Measurements from ENCODE around the gene HAVCR2. TPM values are rescaled to one million over a fixed set of nuclear protein-coding genes. Genes with fewer than 3 reads are reported as not detected.
"Not testable (repeated sequence)": the region's sequence is repeated elsewhere in the genome, so short reads cannot be mapped to it uniquely, and the experiment has no call there.

Gene HAVCR2
- total RNA-seq, 4 donors from 2014 or later: 11.7 to 84.9 (median 17.1) TPM

- DNase-seq (ENCODE audit: low spot score): no peak
- peak; percentile 23 for ATAC-seq (ENCODE audit: low FRiP score)
- TF ChIP-seq, protein P1, sequence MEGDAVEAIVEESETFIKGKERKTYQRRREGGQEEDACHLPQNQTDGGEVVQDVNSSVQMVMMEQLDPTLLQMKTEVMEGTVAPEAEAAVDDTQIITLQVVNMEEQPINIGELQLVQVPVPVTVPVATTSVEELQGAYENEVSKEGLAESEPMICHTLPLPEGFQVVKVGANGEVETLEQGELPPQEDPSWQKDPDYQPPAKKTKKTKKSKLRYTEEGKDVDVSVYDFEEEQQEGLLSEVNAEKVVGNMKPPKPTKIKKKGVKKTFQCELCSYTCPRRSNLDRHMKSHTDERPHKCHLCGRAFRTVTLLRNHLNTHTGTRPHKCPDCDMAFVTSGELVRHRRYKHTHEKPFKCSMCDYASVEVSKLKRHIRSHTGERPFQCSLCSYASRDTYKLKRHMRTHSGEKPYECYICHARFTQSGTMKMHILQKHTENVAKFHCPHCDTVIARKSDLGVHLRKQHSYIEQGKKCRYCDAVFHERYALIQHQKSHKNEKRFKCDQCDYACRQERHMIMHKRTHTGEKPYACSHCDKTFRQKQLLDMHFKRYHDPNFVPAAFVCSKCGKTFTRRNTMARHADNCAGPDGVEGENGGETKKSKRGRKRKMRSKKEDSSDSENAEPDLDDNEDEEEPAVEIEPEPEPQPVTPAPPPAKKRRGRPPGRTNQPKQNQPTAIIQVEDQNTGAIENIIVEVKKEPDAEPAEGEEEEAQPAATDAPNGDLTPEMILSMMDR (IDR thresholded peaks at IDR 0.05): no peak
Measured at GRCh38 chr5:157057459-157058370, 51.1 kb downstream of the HAVCR2 start.

DNA sequence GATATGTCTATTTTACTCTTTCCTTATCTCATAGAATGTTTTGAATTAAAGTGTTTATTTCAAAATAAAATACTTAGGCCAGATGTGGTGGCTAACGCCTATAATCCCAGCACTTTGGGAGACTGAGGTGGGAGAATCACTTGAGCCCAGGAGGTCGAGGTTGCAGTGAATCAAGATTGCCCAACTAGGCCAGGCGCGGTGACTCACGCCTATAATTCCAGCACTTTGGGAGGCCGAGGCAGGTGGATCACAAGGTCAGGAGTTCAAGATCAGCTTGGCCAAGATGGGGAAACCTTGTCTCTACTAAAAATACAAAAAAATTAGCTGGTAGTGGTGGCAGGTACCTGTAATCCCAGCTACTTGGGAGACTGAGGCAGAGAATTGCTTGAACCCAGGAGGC is 52.0 kb downstream of the HAVCR2 start:
- not testable (repeated sequence) for ATAC-seq (ENCODE audit: low FRiP score); DNase-seq (ENCODE audit: low spot score)

GRCh38 chr5:157051604-157052245 is 57.1 kb downstream of the HAVCR2 start:
- DNase-seq (ENCODE audit: low spot score) (no peak), ATAC-seq (ENCODE audit: low FRiP score) (no peak)
- TF ChIP-seq, protein P1 (IDR thresholded peaks at IDR 0.05): no peak

GRCh38 chr5:157050050-157050449 is 58.8 kb downstream of the HAVCR2 start:
- ATAC-seq (ENCODE audit: low FRiP score): no peak
- TF ChIP-seq, protein P1 (IDR thresholded peaks at IDR 0.05): no peak
- no peak for DNase-seq (ENCODE audit: low spot score)

DNA sequence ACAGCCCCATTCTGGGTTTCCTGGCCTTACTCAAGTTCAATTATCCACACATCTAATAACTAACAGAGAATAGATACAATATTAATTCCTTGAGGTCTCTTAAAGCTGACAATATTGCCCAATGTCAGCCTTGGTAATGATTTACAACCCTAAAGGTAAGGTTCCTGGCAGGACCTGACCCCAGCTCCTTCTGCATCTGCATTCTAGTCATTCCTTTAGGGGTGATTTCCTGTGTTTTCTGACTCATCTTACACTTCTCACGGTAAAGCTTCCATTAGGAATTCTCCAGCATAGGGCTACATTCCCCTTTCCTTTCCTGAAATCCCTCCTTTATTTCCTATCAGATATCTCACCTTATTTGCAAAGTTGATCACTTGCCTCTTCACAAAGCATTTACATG is 59.2 kb downstream of the HAVCR2 start:
- ATAC-seq (ENCODE audit: low FRiP score) (no peak), DNase-seq (ENCODE audit: low spot score) (no peak)
- TF ChIP-seq, protein P1 (IDR thresholded peaks at IDR 0.05): no peak

DNA sequence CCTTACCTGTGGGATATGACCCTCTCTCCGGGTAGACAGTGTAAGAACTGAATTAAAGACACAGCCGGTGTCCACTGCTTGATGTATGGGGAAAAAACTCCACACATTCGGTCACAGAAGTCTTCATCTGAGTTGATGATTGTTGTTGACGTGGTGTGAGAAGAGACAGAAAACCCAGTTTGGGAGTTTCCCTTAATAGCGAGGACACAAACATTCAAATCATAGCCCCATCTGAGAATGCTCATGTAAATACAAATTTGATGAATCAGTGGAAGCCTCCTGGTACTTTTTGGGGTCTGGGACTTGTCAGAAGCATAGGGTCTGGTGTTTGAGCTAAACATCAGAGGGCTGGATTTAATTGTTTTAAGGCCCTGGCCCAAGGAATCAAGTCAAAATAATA is 60.9 kb downstream of the HAVCR2 start:
- TF ChIP-seq, protein P1 (IDR thresholded peaks at IDR 0.05): no peak
- ATAC-seq (ENCODE audit: low FRiP score) (no peak), DNase-seq (ENCODE audit: low spot score) (no peak)

GRCh38 chr5:157047016-157047415 is 61.8 kb downstream of the HAVCR2 start:
- DNase-seq (ENCODE audit: low spot score); ATAC-seq (ENCODE audit: low FRiP score): not testable (repeated sequence)

- no peak for DNase-seq (ENCODE audit: low spot score)
- no peak for ATAC-seq (ENCODE audit: low FRiP score)
- TF ChIP-seq, protein P1 (IDR thresholded peaks at IDR 0.05): no peak
Measured at GRCh38 chr5:157046041-157046440, 62.8 kb downstream of the HAVCR2 start.

Measured in omental fat pad (tissue), 4 donors.